T-helper 22 cell (primary cell): ENCODE measurements around the gene LTB4R.
"Not testable (repeated sequence)": the region's sequence is repeated elsewhere in the genome, so short reads cannot be mapped to it uniquely, and the experiment has no call there.

Experiments used
- DNase-seq: peaks from one replicate; pipeline ENCODE4 v3.0.0-alpha.2; 2020; ENCODE audit warnings: low read depth

Gene LTB4R

GRCh38 chr14:24343795-24344660 lies 32.7 kb downstream of the LTB4R start:
- no peak for DNase-seq

GRCh38 chr14:24347134-24347533 lies 35.8 kb downstream of the LTB4R start:
- no peak for DNase-seq

GRCh38 chr14:24348186-24348585 lies 36.9 kb downstream of the LTB4R start:
- no peak for DNase-seq

GRCh38 chr14:24349742-24350141 lies 38.4 kb downstream of the LTB4R start:
- DNase-seq = no peak

- no peak for DNase-seq
Measured at GRCh38 chr14:24351517-24351916, 40.2 kb downstream of the LTB4R start.

- DNase-seq = no peak
Measured at GRCh38 chr14:24353559-24354481, 42.5 kb downstream of the LTB4R start.

GRCh38 chr14:24354482-24354825 lies 43.2 kb downstream of the LTB4R start:
- not testable (repeated sequence) for DNase-seq

GRCh38 chr14:24355009-24355408 lies 43.7 kb downstream of the LTB4R start:
- DNase-seq = no peak

GRCh38 chr14:24356208-24356607 lies 44.9 kb downstream of the LTB4R start:
- DNase-seq = no peak

- no peak for DNase-seq
Measured at GRCh38 chr14:24360281-24360680, 49.0 kb downstream of the LTB4R start.

- no peak for DNase-seq
Measured at GRCh38 chr14:24361326-24361725, 50.0 kb downstream of the LTB4R start.

- no peak for DNase-seq
Measured at GRCh38 chr14:24362241-24362960, 51.1 kb downstream of the LTB4R start.

GRCh38 chr14:24363401-24363800 lies 52.1 kb downstream of the LTB4R start:
- DNase-seq = no peak

GRCh38 chr14:24364841-24365240 lies 53.5 kb downstream of the LTB4R start:
- no peak for DNase-seq

GRCh38 chr14:24365600-24366412 lies 54.5 kb downstream of the LTB4R start:
- DNase-seq = no peak

- no peak for DNase-seq
Measured at GRCh38 chr14:24366413-24366720, 55.1 kb downstream of the LTB4R start.

GRCh38 chr14:24366721-24367513 lies 55.6 kb downstream of the LTB4R start:
- DNase-seq = no peak
